Fibroblast of villous mesenchyme (primary cell): ENCODE results near the gene IFNL2. TPM values are rescaled to one million over a fixed set of nuclear protein-coding genes. Genes with fewer than 3 reads are reported as not detected.
A peak's percentile ranks its signal among the peaks of the same experiment; 100 is the strongest.

ENCODE experiments used
- DNase-seq: peaks from one replicate; pipeline ENCODE4 v3.0.0-alpha.2; 2010; ENCODE audit warnings: low read depth
- H3K4me3 ChIP-seq: 2 replicates; pipeline ENCODE4 v1.5.1; 2011; ENCODE audit warnings: low read depth, mild to moderate bottlenecking, low read length
- CTCF ChIP-seq: IDR thresholded peaks from 2 replicates; pipeline ENCODE4 v1.5.1; 2012; ENCODE audit warnings: low read depth, mild to moderate bottlenecking, low read length; ENCODE audit not compliant: insufficient read depth
- total RNA-seq: library from RNA; depleted of rRNA; stranded (reverse); fragments of >200 nt; gene quantifications from 2 replicates; pipeline ENCODE4 v1.2.3, GENCODE V29; 2012

The IFNL2 gene
- total RNA-seq, 1 donor: not detected

DNA sequence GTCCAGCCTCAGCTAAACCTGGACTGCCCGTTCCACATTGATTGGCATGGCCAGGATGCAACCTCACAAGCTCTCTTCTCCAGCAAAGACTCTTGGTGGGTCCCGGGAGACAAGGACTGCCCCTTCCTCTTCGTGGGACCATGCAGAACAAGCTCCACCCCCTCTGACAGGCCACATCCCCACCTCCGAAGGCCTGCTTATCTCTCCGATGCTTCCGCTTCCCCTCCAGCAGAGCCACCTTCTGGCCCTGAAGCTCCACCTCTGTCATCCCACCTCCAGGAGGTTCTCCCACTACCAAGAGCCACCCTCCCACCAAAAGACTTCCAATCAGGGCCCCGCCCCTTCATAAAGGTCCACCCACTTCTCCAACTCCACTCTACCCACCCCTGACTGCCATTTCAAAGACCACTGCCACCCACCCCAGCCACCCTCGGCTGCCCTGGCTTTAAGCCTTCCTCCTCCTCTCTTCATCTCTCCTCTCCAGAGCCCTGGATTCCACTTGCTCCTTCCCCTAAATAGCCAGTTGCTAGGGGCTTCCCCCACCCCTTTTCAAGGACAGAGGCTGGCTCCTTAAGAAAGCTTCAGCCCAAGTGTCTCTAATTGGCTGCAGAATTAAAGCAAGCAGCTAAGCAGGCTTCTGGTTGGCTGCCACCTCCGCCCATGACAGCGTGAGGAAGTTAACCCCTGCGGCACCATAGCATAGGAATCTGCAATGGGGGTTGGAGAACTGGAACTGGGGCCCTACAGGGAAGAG, 42.5 kb downstream of the IFNL2 start:
- no peak overlapping the region for H3K4me3 ChIP-seq
- TF ChIP-seq CTCF: no peak
- peak; percentile 7 for DNase-seq

DNA sequence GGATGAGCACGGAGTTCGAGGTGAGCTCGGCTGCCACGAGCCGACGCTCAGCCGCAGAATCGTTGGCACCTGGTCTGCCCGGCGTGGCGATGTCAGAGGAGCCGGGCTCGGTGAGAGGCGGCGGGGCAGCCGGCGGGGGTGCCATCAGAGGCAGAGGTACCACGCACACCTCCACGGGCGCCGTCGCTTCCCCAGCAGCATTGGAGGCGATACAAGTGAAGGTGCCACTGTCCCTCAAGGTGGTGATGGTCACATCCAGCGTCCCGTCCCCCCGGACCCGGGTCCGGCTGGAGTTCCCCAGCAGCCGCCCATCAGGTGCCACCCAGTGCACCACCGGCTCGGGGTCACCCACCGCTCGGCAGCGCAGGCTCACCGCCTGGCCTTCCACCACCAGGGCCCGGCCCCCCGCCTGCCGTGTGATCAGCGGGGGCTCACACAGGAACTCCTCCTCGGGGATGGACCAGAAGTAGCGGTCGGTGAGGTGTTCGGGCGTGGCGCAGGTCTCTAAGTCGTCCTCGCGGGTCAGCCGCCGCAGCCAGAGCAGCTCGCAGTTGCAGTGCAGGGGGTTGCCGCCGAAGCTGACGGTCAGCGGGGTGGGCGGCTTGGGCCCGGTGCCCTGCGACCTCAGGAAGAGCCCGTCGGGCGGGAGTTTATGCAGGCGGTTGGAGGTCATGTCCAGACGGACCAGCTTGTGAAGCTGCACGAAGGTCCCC, 46.0 kb downstream of the IFNL2 start:
- H3K4me3 ChIP-seq: no peak overlapping the region
- TF ChIP-seq CTCF: no peak
- DNase-seq: no peak

DNA sequence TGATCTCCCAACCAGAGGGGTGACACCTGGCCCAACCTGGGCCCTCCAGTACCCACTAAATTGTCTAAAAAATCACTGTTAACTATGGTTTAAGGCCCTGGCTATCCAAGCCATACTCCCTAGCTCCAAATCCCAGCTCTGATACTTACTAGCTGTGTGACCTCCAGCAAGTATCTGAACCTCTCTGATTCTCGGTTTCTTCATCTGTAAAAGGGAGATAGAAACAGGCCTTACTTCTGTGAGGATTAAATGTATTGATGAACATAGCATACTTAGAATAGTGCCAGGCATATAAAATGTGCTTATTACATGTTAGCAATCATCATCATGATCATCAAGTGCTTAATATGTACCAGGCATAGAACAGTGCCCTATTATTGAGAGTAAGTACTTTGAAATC, 47.7 kb downstream of the IFNL2 start:
- no peak for DNase-seq
- no peak for TF ChIP-seq CTCF
- no peak overlapping the region for H3K4me3 ChIP-seq

- no peak for DNase-seq
- no peak overlapping the region for H3K4me3 ChIP-seq
- TF ChIP-seq CTCF: no peak
Measured at GRCh38 chr19:39316627-39317321, 48.6 kb downstream of the IFNL2 start.

DNA sequence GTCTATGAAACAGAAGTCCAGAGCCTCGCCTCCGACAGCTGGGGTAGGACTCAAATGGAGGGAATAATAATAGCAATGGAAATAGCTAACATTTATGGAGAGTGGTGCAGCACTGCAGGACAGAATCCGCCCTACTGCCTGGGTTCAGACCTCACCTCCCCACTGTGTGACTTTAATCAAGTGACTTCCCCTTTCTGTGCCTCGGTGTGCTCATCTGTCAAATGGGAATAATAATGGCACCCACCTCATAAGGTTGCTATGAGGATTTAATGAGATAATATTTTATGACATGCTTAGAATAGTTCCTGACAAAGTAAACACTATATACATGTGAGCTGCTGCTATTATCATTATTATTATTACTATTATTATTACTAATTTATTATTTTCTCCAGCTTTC, 49.3 kb downstream of the IFNL2 start:
- no peak for TF ChIP-seq CTCF
- no peak for DNase-seq
- no peak overlapping the region for H3K4me3 ChIP-seq

DNA sequence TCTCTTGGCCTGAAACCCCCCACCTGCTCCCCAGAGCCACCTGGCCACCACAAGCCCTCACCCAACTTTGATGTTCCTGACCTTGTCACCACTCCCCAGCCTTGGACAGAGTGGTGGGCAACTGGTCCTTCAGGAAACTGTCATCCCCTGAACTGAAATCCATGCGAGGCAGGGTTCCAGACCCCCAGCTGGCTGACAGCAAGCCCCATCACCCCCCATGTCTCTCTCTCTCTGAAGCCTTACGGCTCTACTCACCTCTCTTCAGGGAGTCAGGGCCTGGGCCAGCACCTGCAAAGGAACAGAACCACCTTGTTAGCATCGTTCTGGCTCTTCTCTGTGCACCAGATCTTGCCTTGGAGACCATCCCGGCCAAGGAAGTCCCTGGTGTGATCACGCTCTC, 49.9 kb downstream of the IFNL2 start:
- DNase-seq: no peak
- no peak for TF ChIP-seq CTCF
- H3K4me3 ChIP-seq: no peak overlapping the region
